WTC11 (cell line): ENCODE measurements around the gene CAMKMT. TPM values are rescaled to one million over a fixed set of nuclear protein-coding genes. Genes with fewer than 3 reads are reported as not detected.

Experiments
- ATAC-seq: fragments of 200-7000 bp; cut with Tn5 transposase; 2 replicates; pipeline ENCODE4 v1.10.0; 2021; ENCODE audit warnings: mild to moderate bottlenecking, moderate library complexity
- CTCF ChIA-PET: fragments of 300-600 bp; sonication (Branson Sonifier 250); formaldehyde crosslinking; loops from one replicate; lab custom pipeline; 2021; ENCODE audit warnings: antibody characterized with exemption; lab: Charles Lee
- POLR2A ChIA-PET: fragments of 350-600 bp; sonication (Branson Sonifier 250); formaldehyde crosslinking; loops from one replicate; lab custom pipeline; 2021; ENCODE audit warnings: antibody characterized with exemption; lab: Charles Lee
- DNase-seq: peaks from one replicate; pipeline ENCODE4 v3.0.0; 2021; ENCODE audit warnings: low spot score
- H3K27ac Mint-ChIP-seq: 2 replicates; pipeline ENCODE4 v1.8.0; 2021; ENCODE audit warnings: mixed read lengths
- H3K27me3 Mint-ChIP-seq: 2 replicates; pipeline ENCODE4 v1.8.0; 2021; ENCODE audit warnings: low read depth, mild to moderate bottlenecking, moderate library complexity, mixed read lengths
- H3K36me3 Mint-ChIP-seq: 2 replicates; pipeline ENCODE4 v1.8.0; 2021; ENCODE audit warnings: mixed read lengths
- H3K4me1 Mint-ChIP-seq: 2 replicates; pipeline ENCODE4 v1.8.0; 2022; ENCODE audit warnings: mixed read lengths
- H3K4me3 Mint-ChIP-seq: 2 replicates; pipeline ENCODE4 v1.8.0; 2021; ENCODE audit warnings: mild to moderate bottlenecking, moderate library complexity, mixed read lengths
- H3K9me3 Mint-ChIP-seq: 2 replicates; pipeline ENCODE4 v1.8.0; 2021; ENCODE audit warnings: mixed read lengths
- CREM ChIP-seq: sonication (generic); formaldehyde crosslinking; IDR thresholded peaks from 2 replicates; pipeline ENCODE4 v1.8.1; 2022; ENCODE audit warnings: mild to moderate bottlenecking, missing genetic modification reagents, moderate library complexity
- EMX1 ChIP-seq: fragments of 250-450 bp; sonication (Bioruptor Pico); IDR thresholded peaks from 2 replicates; pipeline ENCODE4 v1.8.0; 2021; ENCODE audit warnings: mild to moderate bottlenecking
- MXD4 ChIP-seq: fragments of 250-450 bp; sonication (Bioruptor Pico); IDR thresholded peaks from 2 replicates; pipeline ENCODE4 v1.8.0; 2021; ENCODE audit warnings: mild to moderate bottlenecking, moderate library complexity, borderline replicate concordance
- NR2C2 ChIP-seq: sonication (generic); formaldehyde crosslinking; IDR thresholded peaks from 2 replicates; pipeline ENCODE4 v1.8.0; 2022; ENCODE audit warnings: mild to moderate bottlenecking, missing genetic modification reagents
- TEAD1 ChIP-seq: sonication (generic); formaldehyde crosslinking; IDR thresholded peaks from 2 replicates; pipeline ENCODE4 v1.8.0; 2022; ENCODE audit warnings: mild to moderate bottlenecking, missing genetic modification reagents
- TEAD4 ChIP-seq: sonication (generic); formaldehyde crosslinking; IDR thresholded peaks from 2 replicates; pipeline ENCODE4 v1.8.0; 2022; ENCODE audit warnings: mild to moderate bottlenecking, missing genetic modification reagents
- ZNF396 ChIP-seq: fragments of 250-450 bp; sonication (Bioruptor Pico); IDR thresholded peaks from 2 replicates; pipeline ENCODE4 v1.8.0; 2021; ENCODE audit warnings: mild to moderate bottlenecking, moderate library complexity, borderline replicate concordance
- ZNF423 ChIP-seq: fragments of 250-450 bp; sonication (Bioruptor Pico); IDR thresholded peaks from 2 replicates; pipeline ENCODE4 v2.1.2; 2022; ENCODE audit warnings: mild to moderate bottlenecking, moderate library complexity
- total RNA-seq: library from RNA; stranded (reverse); gene quantifications from 3 replicates; pipeline ENCODE4 v1.2.3, GENCODE V29; 2021
- TF ChIP-seq, protein P1 (sequence below): sonication (generic); formaldehyde crosslinking; conservative IDR thresholded peaks from 2 replicates; pipeline ENCODE4 v1.8.1; 2023; ENCODE audit warnings: mild to moderate bottlenecking, low read depth, missing genetic modification reagents, moderate library complexity
- TF ChIP-seq, protein P2 (sequence below): sonication (generic); formaldehyde crosslinking; IDR thresholded peaks from 2 replicates; pipeline ENCODE4 v1.8.0; 2023; ENCODE audit warnings: mild to moderate bottlenecking, missing genetic modification reagents
- TF ChIP-seq, protein P3 (sequence below): sonication (generic); formaldehyde crosslinking; IDR thresholded peaks from 2 replicates; pipeline ENCODE4 v1.8.0; 2022; ENCODE audit warnings: missing genetic modification reagents

CAMKMT gene
- total RNA-seq, 1 experiment from 2014 or later, result 20.6 TPM

DNA sequence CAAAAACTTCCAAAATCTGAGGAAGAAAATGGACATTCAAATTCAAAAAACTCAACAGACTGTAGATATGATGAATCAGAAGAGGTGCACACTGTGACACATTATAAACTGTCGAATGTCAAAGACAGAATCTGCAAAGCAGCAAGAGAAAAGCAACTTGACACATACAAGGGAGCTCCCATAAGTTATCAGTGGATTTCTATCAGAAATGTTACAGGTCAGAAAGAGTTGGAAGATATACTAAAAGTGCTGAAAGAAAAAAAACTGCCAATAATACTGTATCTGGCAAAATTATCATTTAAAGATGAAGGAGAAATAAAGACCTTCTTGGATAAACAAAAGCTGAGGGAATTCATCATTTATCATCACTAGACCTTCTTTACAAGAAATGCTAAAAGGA, 102.7 kb downstream of the CAMKMT start (continued):
- TF ChIP-seq, protein P1, sequence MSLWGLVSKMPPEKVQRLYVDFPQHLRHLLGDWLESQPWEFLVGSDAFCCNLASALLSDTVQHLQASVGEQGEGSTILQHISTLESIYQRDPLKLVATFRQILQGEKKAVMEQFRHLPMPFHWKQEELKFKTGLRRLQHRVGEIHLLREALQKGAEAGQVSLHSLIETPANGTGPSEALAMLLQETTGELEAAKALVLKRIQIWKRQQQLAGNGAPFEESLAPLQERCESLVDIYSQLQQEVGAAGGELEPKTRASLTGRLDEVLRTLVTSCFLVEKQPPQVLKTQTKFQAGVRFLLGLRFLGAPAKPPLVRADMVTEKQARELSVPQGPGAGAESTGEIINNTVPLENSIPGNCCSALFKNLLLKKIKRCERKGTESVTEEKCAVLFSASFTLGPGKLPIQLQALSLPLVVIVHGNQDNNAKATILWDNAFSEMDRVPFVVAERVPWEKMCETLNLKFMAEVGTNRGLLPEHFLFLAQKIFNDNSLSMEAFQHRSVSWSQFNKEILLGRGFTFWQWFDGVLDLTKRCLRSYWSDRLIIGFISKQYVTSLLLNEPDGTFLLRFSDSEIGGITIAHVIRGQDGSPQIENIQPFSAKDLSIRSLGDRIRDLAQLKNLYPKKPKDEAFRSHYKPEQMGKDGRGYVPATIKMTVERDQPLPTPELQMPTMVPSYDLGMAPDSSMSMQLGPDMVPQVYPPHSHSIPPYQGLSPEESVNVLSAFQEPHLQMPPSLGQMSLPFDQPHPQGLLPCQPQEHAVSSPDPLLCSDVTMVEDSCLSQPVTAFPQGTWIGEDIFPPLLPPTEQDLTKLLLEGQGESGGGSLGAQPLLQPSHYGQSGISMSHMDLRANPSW, result no peak

- peaks cover 32% of the 10 kb centered on the region for H3K9me3 Mint-ChIP-seq
- peak; percentile 99 for ATAC-seq
These were observed 108.4 kb downstream of the CAMKMT start for GRCh38 chr2:44470151-44470550.

More at GRCh38 chr2:44470151-44470550, 108.4 kb downstream of the CAMKMT start:
- Mint-ChIP-seq H3K36me3 (peaks cover 33% of the 10 kb centered on the region), H3K27me3 (no peaks in the 10 kb centered on the region), H3K27ac (peak overlapping the region; percentile 98), H3K4me1 (peaks cover 52% of the 10 kb centered on the region), H3K4me3 (peak overlapping the region; percentile 19)
- POLR2A ChIA-PET, result no interaction called here
- DNase-seq, result peak; percentile 21
- TF ChIP-seq NR2C2 (CRISPR knock-in tag), result no peak
- TF ChIP-seq ZNF423 (CRISPR knock-in tag), result peak; percentile 12; the same call in 1 of the 2 replicates
- TF ChIP-seq TEAD1 (CRISPR knock-in tag), result peak; percentile 84; the same call in 1 of the 2 replicates
- peak; percentile 32; the same call in 1 of the 2 replicates for TF ChIP-seq MXD4 (CRISPR knock-in tag)
- TF ChIP-seq, protein P1, result no peak
- TF ChIP-seq, protein P2, sequence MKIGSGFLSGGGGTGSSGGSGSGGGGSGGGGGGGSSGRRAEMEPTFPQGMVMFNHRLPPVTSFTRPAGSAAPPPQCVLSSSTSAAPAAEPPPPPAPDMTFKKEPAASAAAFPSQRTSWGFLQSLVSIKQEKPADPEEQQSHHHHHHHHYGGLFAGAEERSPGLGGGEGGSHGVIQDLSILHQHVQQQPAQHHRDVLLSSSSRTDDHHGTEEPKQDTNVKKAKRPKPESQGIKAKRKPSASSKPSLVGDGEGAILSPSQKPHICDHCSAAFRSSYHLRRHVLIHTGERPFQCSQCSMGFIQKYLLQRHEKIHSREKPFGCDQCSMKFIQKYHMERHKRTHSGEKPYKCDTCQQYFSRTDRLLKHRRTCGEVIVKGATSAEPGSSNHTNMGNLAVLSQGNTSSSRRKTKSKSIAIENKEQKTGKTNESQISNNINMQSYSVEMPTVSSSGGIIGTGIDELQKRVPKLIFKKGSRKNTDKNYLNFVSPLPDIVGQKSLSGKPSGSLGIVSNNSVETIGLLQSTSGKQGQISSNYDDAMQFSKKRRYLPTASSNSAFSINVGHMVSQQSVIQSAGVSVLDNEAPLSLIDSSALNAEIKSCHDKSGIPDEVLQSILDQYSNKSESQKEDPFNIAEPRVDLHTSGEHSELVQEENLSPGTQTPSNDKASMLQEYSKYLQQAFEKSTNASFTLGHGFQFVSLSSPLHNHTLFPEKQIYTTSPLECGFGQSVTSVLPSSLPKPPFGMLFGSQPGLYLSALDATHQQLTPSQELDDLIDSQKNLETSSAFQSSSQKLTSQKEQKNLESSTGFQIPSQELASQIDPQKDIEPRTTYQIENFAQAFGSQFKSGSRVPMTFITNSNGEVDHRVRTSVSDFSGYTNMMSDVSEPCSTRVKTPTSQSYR (CRISPR knock-in tag), result no peak
- TF ChIP-seq, protein P3, sequence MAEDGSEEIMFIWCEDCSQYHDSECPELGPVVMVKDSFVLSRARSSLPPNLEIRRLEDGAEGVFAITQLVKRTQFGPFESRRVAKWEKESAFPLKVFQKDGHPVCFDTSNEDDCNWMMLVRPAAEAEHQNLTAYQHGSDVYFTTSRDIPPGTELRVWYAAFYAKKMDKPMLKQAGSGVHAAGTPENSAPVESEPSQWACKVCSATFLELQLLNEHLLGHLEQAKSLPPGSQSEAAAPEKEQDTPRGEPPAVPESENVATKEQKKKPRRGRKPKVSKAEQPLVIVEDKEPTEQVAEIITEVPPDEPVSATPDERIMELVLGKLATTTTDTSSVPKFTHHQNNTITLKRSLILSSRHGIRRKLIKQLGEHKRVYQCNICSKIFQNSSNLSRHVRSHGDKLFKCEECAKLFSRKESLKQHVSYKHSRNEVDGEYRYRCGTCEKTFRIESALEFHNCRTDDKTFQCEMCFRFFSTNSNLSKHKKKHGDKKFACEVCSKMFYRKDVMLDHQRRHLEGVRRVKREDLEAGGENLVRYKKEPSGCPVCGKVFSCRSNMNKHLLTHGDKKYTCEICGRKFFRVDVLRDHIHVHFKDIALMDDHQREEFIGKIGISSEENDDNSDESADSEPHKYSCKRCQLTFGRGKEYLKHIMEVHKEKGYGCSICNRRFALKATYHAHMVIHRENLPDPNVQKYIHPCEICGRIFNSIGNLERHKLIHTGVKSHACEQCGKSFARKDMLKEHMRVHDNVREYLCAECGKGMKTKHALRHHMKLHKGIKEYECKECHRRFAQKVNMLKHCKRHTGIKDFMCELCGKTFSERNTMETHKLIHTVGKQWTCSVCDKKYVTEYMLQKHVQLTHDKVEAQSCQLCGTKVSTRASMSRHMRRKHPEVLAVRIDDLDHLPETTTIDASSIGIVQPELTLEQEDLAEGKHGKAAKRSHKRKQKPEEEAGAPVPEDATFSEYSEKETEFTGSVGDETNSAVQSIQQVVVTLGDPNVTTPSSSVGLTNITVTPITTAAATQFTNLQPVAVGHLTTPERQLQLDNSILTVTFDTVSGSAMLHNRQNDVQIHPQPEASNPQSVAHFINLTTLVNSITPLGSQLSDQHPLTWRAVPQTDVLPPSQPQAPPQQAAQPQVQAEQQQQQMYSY (CRISPR knock-in tag), result no peak
- TF ChIP-seq ZNF396 (CRISPR knock-in tag), result 0 out of 2 replicates have a peak, but pooled peaks have one; percentile 27
- TF ChIP-seq EMX1 (CRISPR knock-in tag), result no peak
- no peak for TF ChIP-seq CREM (CRISPR knock-in tag)
- TF ChIP-seq TEAD4 (CRISPR knock-in tag), result 0 out of 2 replicates have a peak, but pooled peaks have one; percentile 17
- CTCF ChIA-PET, result interaction anchor here (0.6 to 3.9 kb wide), 6 partner anchors 9 to 426 kb away, joined by 3 to 25 read pairs (median 4); no protein-coding TSS in a partner anchor
